SK-N-MC (cell line): ENCODE measurements around the gene LATS2.
"Not testable (repeated sequence)": the region's sequence is repeated elsewhere in the genome, so short reads cannot be mapped to it uniquely, and the experiment has no call there.

Source experiments
- DNase-seq: peaks from one replicate; pipeline ENCODE4 v3.0.0-alpha.2; 2011; ENCODE audit warnings: low read depth, low spot score
- H3K27ac ChIP-seq: fragments of 200-600 bp; sonication (generic); 2 replicates; pipeline ENCODE4 v1.5.1; 2016; ENCODE audit warnings: mixed run types
- H3K36me3 ChIP-seq: fragments of 200-600 bp; sonication (generic); 2 replicates; pipeline ENCODE4 v1.6.1; 2017; ENCODE audit warnings: antibody characterized with exemption, low read length, mixed read lengths; ENCODE audit not compliant: insufficient read depth
- H3K4me3 ChIP-seq: fragments of 200-600 bp; sonication (generic); 2 replicates; pipeline ENCODE4 v1.5.1; 2016
- H3K9ac ChIP-seq: fragments of 200-600 bp; sonication (generic); 2 replicates; pipeline ENCODE4 v1.8.0; 2017; ENCODE audit warnings: mixed run types, mixed read lengths; ENCODE audit not compliant: insufficient read length
- H3K9me3 ChIP-seq: fragments of 200-600 bp; sonication (generic); 2 replicates; pipeline ENCODE4 v1.6.1; 2017; ENCODE audit warnings: low read depth, mild to moderate bottlenecking, antibody characterized with exemption, low read length, moderate library complexity, mixed read lengths
- EZH2 ChIP-seq: fragments of 200-600 bp; sonication (generic); IDR thresholded peaks from one replicate; pipeline ENCODE4 v1.6.1; 2017; ENCODE audit warnings: antibody characterized with exemption
- FOXP2 ChIP-seq: optimal IDR thresholded peaks from 2 replicates; pipeline ENCODE3; 2011; ENCODE audit warnings: mild to moderate bottlenecking, moderate library complexity; ENCODE audit not compliant: insufficient read depth; ENCODE audit errors: extremely low read length, control extremely low read depth
- POLR2AphosphoS5 ChIP-seq: IDR thresholded peaks from 2 replicates; pipeline ENCODE4 v1.6.1; 2012; ENCODE audit warnings: mild to moderate bottlenecking, low read depth, low read length, borderline replicate concordance

LATS2 gene

GRCh38 chr13:21055511-21056045, 5.8 kb downstream of the LATS2 start:
- Histone ChIP-seq H3K4me3 (no peak overlapping the region), H3K9ac (no peak overlapping the region), H3K27ac (no peak overlapping the region), H3K9me3 (no peaks in the 10 kb centered on the region), H3K36me3 (no peaks in the 10 kb centered on the region; the same call in 1 of the 2 replicates)
- DNase-seq: no peak
- TF ChIP-seq POLR2AphosphoS5 (no peak), FOXP2 (no peak), EZH2 (no peak)

- Histone ChIP-seq H3K27ac (no peak overlapping the region), H3K9me3 (no peaks in the 10 kb centered on the region), H3K36me3 (no peaks in the 10 kb centered on the region; the same call in 1 of the 2 replicates), H3K4me3 (no peak overlapping the region), H3K9ac (no peak overlapping the region)
- no peak for DNase-seq
- TF ChIP-seq FOXP2 (no peak), POLR2AphosphoS5 (no peak), EZH2 (no peak)
Observed at GRCh38 chr13:21055016-21055415, 6.4 kb downstream of the LATS2 start.

GRCh38 chr13:21054313-21054712, 7.1 kb downstream of the LATS2 start:
- TF ChIP-seq EZH2: no peak
- TF ChIP-seq FOXP2: no peak
- TF ChIP-seq POLR2AphosphoS5: no peak
- no peak overlapping the region for H3K4me3 ChIP-seq
- H3K27ac ChIP-seq: no peak overlapping the region
- H3K9me3 ChIP-seq: no peaks in the 10 kb centered on the region
- no peak overlapping the region for H3K9ac ChIP-seq
- no peak for DNase-seq
- no peaks in the 10 kb centered on the region; the same call in 1 of the 2 replicates for H3K36me3 ChIP-seq

GRCh38 chr13:21053231-21053630, 8.2 kb downstream of the LATS2 start:
- H3K27ac ChIP-seq: no peak overlapping the region
- H3K36me3 ChIP-seq: no peaks in the 10 kb centered on the region; the same call in 1 of the 2 replicates
- H3K9me3 ChIP-seq: no peaks in the 10 kb centered on the region
- TF ChIP-seq POLR2AphosphoS5 (no peak), EZH2 (no peak), FOXP2 (no peak)
- DNase-seq: no peak
- H3K4me3 ChIP-seq: no peak overlapping the region
- H3K9ac ChIP-seq: no peak overlapping the region

GRCh38 chr13:21051675-21052074, 9.7 kb downstream of the LATS2 start:
- no peak overlapping the region for H3K9ac ChIP-seq
- no peaks in the 10 kb centered on the region for H3K9me3 ChIP-seq
- TF ChIP-seq EZH2: no peak
- TF ChIP-seq FOXP2: no peak
- TF ChIP-seq POLR2AphosphoS5: no peak
- no peak overlapping the region for H3K27ac ChIP-seq
- no peaks in the 10 kb centered on the region; the same call in 1 of the 2 replicates for H3K36me3 ChIP-seq
- no peak for DNase-seq
- no peak overlapping the region for H3K4me3 ChIP-seq

- Histone ChIP-seq H3K4me3 (no peak overlapping the region), H3K27ac (no peak overlapping the region), H3K9ac (no peak overlapping the region), H3K36me3 (peaks cover 3% of the 10 kb centered on the region), H3K9me3 (no peaks in the 10 kb centered on the region)
- DNase-seq: no peak
- no peak for TF ChIP-seq EZH2
- no peak for TF ChIP-seq FOXP2
Observed at GRCh38 chr13:21050288-21051197, 10.8 kb downstream of the LATS2 start.

- H3K9ac ChIP-seq, DNase-seq, H3K27ac ChIP-seq, H3K9me3 ChIP-seq, H3K4me3 ChIP-seq: not testable (repeated sequence)
- H3K36me3 ChIP-seq: peaks cover 12% of the 10 kb centered on the region
Observed at GRCh38 chr13:21049731-21050130, 11.7 kb downstream of the LATS2 start.

GRCh38 chr13:21048901-21049698, 12.3 kb downstream of the LATS2 start:
- Histone ChIP-seq H3K4me3 (no peak overlapping the region), H3K27ac (no peak overlapping the region), H3K9ac (no peak overlapping the region), H3K36me3 (peaks cover 12% of the 10 kb centered on the region), H3K9me3 (no peaks in the 10 kb centered on the region)
- no peak for DNase-seq
- TF ChIP-seq POLR2AphosphoS5 (no peak), FOXP2 (no peak), EZH2 (no peak)
